SK-N-SH (cell line): ENCODE measurements around the gene RBM24. TPM values are rescaled to one million over a fixed set of nuclear protein-coding genes. Genes with fewer than 3 reads are reported as not detected.
A peak's percentile ranks its signal among the peaks of the same experiment; 100 is the strongest.

Experiments used
- CTCF ChIA-PET: fragments of 300-600, 350-600 bp; formaldehyde crosslinking; extraction: SDS; loops from one replicate; lab custom pipeline; 2021; lab: Yijun Ruan, JAX
- POLR2A ChIA-PET: fragments of 350-600 bp; sonication (Branson Sonifier 250); formaldehyde crosslinking; extraction: SDS; loops from one replicate; lab custom pipeline; 2020; ENCODE audit warnings: antibody characterized with exemption, inconsistent platforms; lab: Yijun Ruan, JAX
- DNase-seq: peaks from one replicate; pipeline ENCODE4 v3.0.0; 2012
- H2AFZ ChIP-seq: fragments of 200-600 bp; sonication (generic); 2 replicates; pipeline ENCODE4 v1.8.1; 2016; ENCODE audit warnings: antibody characterized with exemption, mild to moderate bottlenecking, low read depth
- H3F3A ChIP-seq: fragments of 200-600 bp; sonication (generic); replicated peaks from 2 replicates; pipeline ENCODE3; 2016; ENCODE audit warnings: antibody characterized with exemption, mild to moderate bottlenecking; ENCODE audit not compliant: insufficient read depth
- H3K27ac ChIP-seq, 2 experiments: fragments of 200-500 bp in 1 of 2; fragments of 200-600 bp in 1 of 2; sonication (Bioruptor generic) in 1 of 2; sonication (generic), shearing (Covaris generic) in 1 of 2; 2 replicates each; pipeline versions ENCODE4 v1.5.1 to v1.6.1; 2014 to 2016; ENCODE audit warnings: low read depth in 2 of 2, inconsistent platforms in 1 of 2, low read length in 1 of 2, mild to moderate bottlenecking in 1 of 2, mixed read lengths in 1 of 2
- H3K27me3 ChIP-seq: fragments of 200-600 bp; sonication (generic), shearing (Covaris generic); 2 replicates; pipeline ENCODE4 v1.6.1; 2016; ENCODE audit warnings: mixed run types; ENCODE audit not compliant: insufficient read depth
- H3K36me3 ChIP-seq, 2 experiments: fragments of 200-500 bp in 1 of 2; fragments of 200-600 bp in 1 of 2; sonication (Bioruptor generic) in 1 of 2; sonication (generic) in 1 of 2; replicated peaks in 1 of 2; 2 replicates each; pipeline versions ENCODE3 to v1.5.1; 2014 to 2016; ENCODE audit warnings: low read length in 1 of 2, mild to moderate bottlenecking in 1 of 2; ENCODE audit not compliant: insufficient read depth in 2 of 2, control insufficient read depth in 1 of 2
- H3K4me1 ChIP-seq, 2 experiments: fragments of 200-500 bp in 1 of 2; fragments of 200-600 bp in 1 of 2; sonication (Bioruptor generic) in 1 of 2; sonication (generic), shearing (Covaris generic) in 1 of 2; 2 replicates each; pipeline versions ENCODE4 v1.5.1 to v1.6.1; 2014 to 2016; ENCODE audit warnings: low read depth in 1 of 2, low read length in 1 of 2, mixed run types in 1 of 2; ENCODE audit not compliant: insufficient read depth in 2 of 2, control insufficient read depth in 1 of 2
- H3K4me2 ChIP-seq: fragments of 200-600 bp; sonication (generic), shearing (Covaris generic); 2 replicates; pipeline ENCODE4 v1.6.1; 2017; ENCODE audit warnings: mixed run types
- H3K4me3 ChIP-seq, 2 experiments: fragments of 200-500 bp in 1 of 2; fragments of 200-600 bp in 1 of 2; sonication (Bioruptor generic) in 1 of 2; sonication (generic), shearing (Covaris generic) in 1 of 2; 2 replicates each; pipeline versions ENCODE4 v1.5.1 to v1.8.1; 2014 to 2016; ENCODE audit warnings: low read depth in 2 of 2, inconsistent platforms in 1 of 2, low read length in 1 of 2, mild to moderate bottlenecking in 1 of 2, mixed read lengths in 1 of 2, moderate library complexity in 1 of 2
- H3K79me2 ChIP-seq: fragments of 200-600 bp; sonication (generic); 2 replicates; pipeline ENCODE4 v1.8.1; 2017; ENCODE audit warnings: mild to moderate bottlenecking; ENCODE audit not compliant: insufficient read depth
- H3K9ac ChIP-seq: fragments of 200-600 bp; sonication (generic); 2 replicates; pipeline ENCODE4 v1.6.1; 2017; ENCODE audit warnings: mixed run types
- H3K9me2 ChIP-seq: fragments of 200-600 bp; sonication (generic); 2 replicates; pipeline ENCODE4 v1.6.1; 2017; ENCODE audit warnings: mixed run types
- H3K9me3 ChIP-seq: fragments of 200-600 bp; sonication (generic); 2 replicates; pipeline ENCODE4 v1.6.1; 2017; ENCODE audit warnings: mixed run types, mild to moderate bottlenecking, moderate library complexity
- H4K20me1 ChIP-seq: fragments of 200-600 bp; sonication (generic); 2 replicates; pipeline ENCODE4 v1.6.1; 2017; ENCODE audit warnings: mild to moderate bottlenecking, mixed run types; ENCODE audit not compliant: insufficient read depth
- CTCF ChIP-seq: fragments of 200-600 bp; sonication (generic); IDR thresholded peaks from 2 replicates; pipeline ENCODE4 v1.6.1; 2017; ENCODE audit warnings: antibody characterized with exemption, mild to moderate bottlenecking, moderate library complexity
- GABPA ChIP-seq: IDR thresholded peaks from 2 replicates; pipeline ENCODE4 v1.4.0; 2012; ENCODE audit warnings: low read depth, mild to moderate bottlenecking
- GATA2 ChIP-seq: sonication (generic); formaldehyde crosslinking; IDR thresholded peaks from 2 replicates; pipeline ENCODE4 v1.5.0; 2020; ENCODE audit warnings: mild to moderate bottlenecking, missing genetic modification reagents
- MEF2A ChIP-seq: IDR thresholded peaks from 2 replicates; pipeline ENCODE4 v1.4.0; 2012; ENCODE audit warnings: low read depth, borderline replicate concordance
- MXI1 ChIP-seq: IDR thresholded peaks from 2 replicates; pipeline ENCODE4 v1.6.1; 2012; ENCODE audit warnings: mild to moderate bottlenecking, low read depth, low read length, improper control_type of control experiment
- NRF1 ChIP-seq: IDR thresholded peaks from 2 replicates; pipeline ENCODE4 v1.6.1; 2012; ENCODE audit warnings: low read depth, mild to moderate bottlenecking, low read length
- POLR2AphosphoS5 ChIP-seq: IDR thresholded peaks from 2 replicates; pipeline ENCODE4 v1.6.1; 2012; ENCODE audit warnings: low read depth, low read length
- RCOR1 ChIP-seq: fragments of 150-350 bp; IDR thresholded peaks from 2 replicates; pipeline ENCODE4 v1.6.1; 2017; ENCODE audit warnings: antibody characterized with exemption, low read length
- REST ChIP-seq: IDR thresholded peaks from 2 replicates; pipeline ENCODE4 v1.6.1; 2012; ENCODE audit warnings: mild to moderate bottlenecking, low read depth, low read length, moderate library complexity
- RFX5 ChIP-seq: IDR thresholded peaks from 2 replicates; pipeline ENCODE4 v1.6.1; 2012; ENCODE audit warnings: mild to moderate bottlenecking, improper control_type of control experiment, low read length
- RXRA ChIP-seq: IDR thresholded peaks from 2 replicates; pipeline ENCODE4 v1.4.0; 2012; ENCODE audit warnings: low read depth, mild to moderate bottlenecking, borderline replicate concordance
- SIN3A ChIP-seq: IDR thresholded peaks from 2 replicates; pipeline ENCODE4 v1.6.1; 2012; ENCODE audit warnings: low read depth, mild to moderate bottlenecking, low read length, moderate library complexity, borderline replicate concordance
- TCF12 ChIP-seq: IDR thresholded peaks from 2 replicates; pipeline ENCODE4 v1.4.0; 2012
- USF1 ChIP-seq: IDR thresholded peaks from 2 replicates; pipeline ENCODE4 v1.4.0; 2012; ENCODE audit warnings: low read depth, borderline replicate concordance
- USF2 ChIP-seq: fragments of 150-350 bp; IDR thresholded peaks from 2 replicates; pipeline ENCODE4 v1.6.1; 2017; ENCODE audit warnings: antibody characterized with exemption, low read length, low read depth, borderline replicate concordance
- YY1 ChIP-seq: IDR thresholded peaks from 2 replicates; pipeline ENCODE4 v1.4.0; 2012; ENCODE audit warnings: low read depth, mild to moderate bottlenecking
- ZBTB33 ChIP-seq: IDR thresholded peaks from 2 replicates; pipeline ENCODE4 v1.4.0; 2012; ENCODE audit warnings: low read depth, borderline replicate concordance
- WGBS: methylation state at CpG from one replicate; pipeline ENCODE4 v1.1.6; 2017; ENCODE audit warnings: low lambda C conversion rate; 5-methylcytosine and 5-hydroxymethylcytosine counted together
- polyA plus RNA-seq, 3 experiments: library from polyadenylated mRNA; depleted of rRNA; stranded (reverse); fragments of >200 nt; gene quantifications; 2 replicates each; pipeline ENCODE4 v1.2.3, GENCODE V29; 2012

RBM24 gene
- polyA plus RNA-seq, 1 of the 3 experiments (the other 2 are of a cell fraction), result 0.20 TPM

- no peaks in the 10 kb centered on the region for H3K27me3 ChIP-seq
- POLR2A ChIA-PET, result no interaction called here
- no peak overlapping the region for H3K9ac ChIP-seq
- H3K27ac ChIP-seq, result no peak overlapping the region
- no peaks in the 10 kb centered on the region for H3K36me3 ChIP-seq
- no peaks in the 10 kb centered on the region for H3K9me2 ChIP-seq
- no peak overlapping the region for H3K4me3 ChIP-seq
- no peaks in the 10 kb centered on the region for H3K9me3 ChIP-seq
- CTCF ChIA-PET, result interaction anchor here (1.5 kb wide), 1 partner anchor 292 kb away, joined by 4 read pairs; no protein-coding TSS in a partner anchor
- H3F3A ChIP-seq, result no peaks in the 10 kb centered on the region
- no peak for TF ChIP-seq SIN3A
- no peak for TF ChIP-seq GABPA
- TF ChIP-seq RFX5, result no peak
- no peak for TF ChIP-seq YY1
- no peak for TF ChIP-seq USF1
- TF ChIP-seq GATA2 (CRISPR knock-in tag), result no peak
- TF ChIP-seq ZBTB33, result no peak
- no peak for TF ChIP-seq CTCF
- TF ChIP-seq RXRA, result no peak
- no peak for TF ChIP-seq MXI1
- TF ChIP-seq RCOR1, result no peak
- no peak for TF ChIP-seq MEF2A
- H2AFZ ChIP-seq, result no peak overlapping the region
- 46% methylated on average over 14 of the region's 17 CpGs for WGBS
- H3K79me2 ChIP-seq, result no peaks in the 10 kb centered on the region
- no peaks in the 10 kb centered on the region for H4K20me1 ChIP-seq
- peak; percentile 68 for DNase-seq
- H3K4me1 ChIP-seq, result peaks cover 0 to 4% of the 10 kb centered on the region in 2 experiments; a peak in 1 of 4 replicates
- no peak overlapping the region for H3K4me2 ChIP-seq
Measured at GRCh38 chr6:17291778-17292177, 10.6 kb downstream of the RBM24 start.

- H3K27ac ChIP-seq, result no peak overlapping the region
- no peaks in the 10 kb centered on the region for H3F3A ChIP-seq
- no peak for DNase-seq
- H2AFZ ChIP-seq, result no peak overlapping the region
- peaks cover 0 to 4% of the 10 kb centered on the region in 2 experiments; a peak in 1 of 4 replicates for H3K4me1 ChIP-seq
- no peak overlapping the region for H3K4me2 ChIP-seq
- H3K4me3 ChIP-seq, result no peak overlapping the region
- POLR2A ChIA-PET, result no interaction called here
- no peaks in the 10 kb centered on the region for H3K27me3 ChIP-seq
- CTCF ChIA-PET, result interaction anchor here (1.5 kb wide), 1 partner anchor 291 kb away, joined by 4 read pairs; no protein-coding TSS in a partner anchor
- no peaks in the 10 kb centered on the region for H4K20me1 ChIP-seq
- no peaks in the 10 kb centered on the region for H3K9me3 ChIP-seq
- no peaks in the 10 kb centered on the region for H3K9me2 ChIP-seq
- no peaks in the 10 kb centered on the region for H3K79me2 ChIP-seq
- H3K9ac ChIP-seq, result no peak overlapping the region
- H3K36me3 ChIP-seq, result no peaks in the 10 kb centered on the region
- 87% methylated on average over 5 of the region's 5 CpGs for WGBS
- TF ChIP-seq TCF12, result no peak
- no peak for TF ChIP-seq NRF1
- no peak for TF ChIP-seq REST
- TF ChIP-seq USF1, result no peak
- no peak for TF ChIP-seq POLR2AphosphoS5
- TF ChIP-seq USF2, result no peak
- no peak for TF ChIP-seq GATA2 (CRISPR knock-in tag)
Measured at GRCh38 chr6:17292600-17293133, 11.5 kb downstream of the RBM24 start.
